HL-60/S4 treated with phorbol 12-myristate 13-acetate at 8.2 ng/mL for 4 days and 3 days (cell line): Measurements from ENCODE around the gene CRIM1.

Experiments used
- in situ Hi-C: fragments of 300-500 bp; cut with MboI; formaldehyde crosslinking; loops from 2 replicates; pipeline ENCODE4 v1.15.0; 2022; ENCODE audit warnings: low sequenced_read_pairs

The CRIM1 gene

GRCh38 chr2:36567711-36568408, 212.3 kb downstream of the CRIM1 start:
- in situ Hi-C loops, result no loop called here

- in situ Hi-C loops, result no loop called here
Observed at GRCh38 chr2:36568516-36569246, 213.1 kb downstream of the CRIM1 start.

- in situ Hi-C loops, result no loop called here
Observed at GRCh38 chr2:36569267-36569856, 213.8 kb downstream of the CRIM1 start.

- in situ Hi-C loops, result no loop called here
Observed at GRCh38 chr2:36570416-36570815, 214.8 kb downstream of the CRIM1 start.

GRCh38 chr2:36572054-36572718, 216.6 kb downstream of the CRIM1 start:
- in situ Hi-C loops, result no loop called here

GRCh38 chr2:36572719-36573059, 217.1 kb downstream of the CRIM1 start:
- in situ Hi-C loops, result no loop called here

- in situ Hi-C loops, result no loop called here
Observed at GRCh38 chr2:36573165-36573564, 217.6 kb downstream of the CRIM1 start.

GRCh38 chr2:36574560-36574959, 219.0 kb downstream of the CRIM1 start:
- in situ Hi-C loops, result no loop called here

GRCh38 chr2:36577884-36578283, 222.3 kb downstream of the CRIM1 start:
- in situ Hi-C loops, result no loop called here

GRCh38 chr2:36578343-36579296, 223.0 kb downstream of the CRIM1 start:
- in situ Hi-C loops, result no loop called here

- in situ Hi-C loops, result no loop called here
Observed at GRCh38 chr2:36579297-36579664, 223.7 kb downstream of the CRIM1 start.

- in situ Hi-C loops, result no loop called here
Observed at GRCh38 chr2:36582538-36582937, 227.0 kb downstream of the CRIM1 start.

GRCh38 chr2:36582951-36583350, 227.4 kb downstream of the CRIM1 start:
- in situ Hi-C loops, result no loop called here

- in situ Hi-C loops, result no loop called here
Observed at GRCh38 chr2:36584148-36584794, 228.7 kb downstream of the CRIM1 start.

- in situ Hi-C loops, result no loop called here
Observed at GRCh38 chr2:36586672-36587071, 231.1 kb downstream of the CRIM1 start.

GRCh38 chr2:36587101-36587500, 231.5 kb downstream of the CRIM1 start:
- in situ Hi-C loops, result no loop called here

GRCh38 chr2:36587556-36587955, 232.0 kb downstream of the CRIM1 start:
- in situ Hi-C loops, result no loop called here

- in situ Hi-C loops, result no loop called here
Observed at GRCh38 chr2:36589230-36589630, 233.7 kb downstream of the CRIM1 start.

- in situ Hi-C loops, result no loop called here
Observed at GRCh38 chr2:36594849-36595248, 239.3 kb downstream of the CRIM1 start.

- in situ Hi-C loops, result no loop called here
Observed at GRCh38 chr2:36596397-36596796, 240.8 kb downstream of the CRIM1 start.
